NCI-H82 treated with DMSO at 0.1 percent for 48 hours (cell line): ENCODE measurements around the gene PDK2.

Source experiments
- DNase-seq: peaks from one replicate; lab custom pipeline; 2025; ENCODE audit not compliant: unreplicated experiment; lab: John Stamatoyannopoulos, UW

The PDK2 gene

GRCh38 chr17:50094753-50095619 is at the start of gene PDK2:
PDK2 (plus strand) TSS chr17:50095351; CDS start chr17:50095436, 85 bp downstream.
- peak; percentile 70 for DNase-seq

DNA sequence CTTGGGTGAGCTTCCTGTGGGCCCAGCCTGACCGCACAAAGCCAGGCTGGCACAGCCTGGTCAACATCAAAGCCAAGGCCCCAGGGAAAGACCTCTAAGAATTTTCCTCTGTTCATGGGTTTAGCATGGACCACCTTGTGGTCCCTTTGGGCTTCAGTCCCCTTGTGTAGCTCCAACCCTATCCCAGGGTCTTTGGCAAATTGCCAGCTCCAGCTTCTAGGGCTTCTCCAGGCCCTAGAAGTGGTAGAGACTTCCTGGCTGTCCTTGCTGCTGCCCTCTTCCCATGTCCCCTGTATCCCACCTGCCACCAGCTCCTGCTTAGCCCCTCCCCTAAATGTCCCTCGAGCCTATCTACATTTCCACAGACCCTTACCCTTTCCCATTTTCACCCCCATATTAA is 49.0 kb upstream of the PDK2 start:
- no peak for DNase-seq

DNA sequence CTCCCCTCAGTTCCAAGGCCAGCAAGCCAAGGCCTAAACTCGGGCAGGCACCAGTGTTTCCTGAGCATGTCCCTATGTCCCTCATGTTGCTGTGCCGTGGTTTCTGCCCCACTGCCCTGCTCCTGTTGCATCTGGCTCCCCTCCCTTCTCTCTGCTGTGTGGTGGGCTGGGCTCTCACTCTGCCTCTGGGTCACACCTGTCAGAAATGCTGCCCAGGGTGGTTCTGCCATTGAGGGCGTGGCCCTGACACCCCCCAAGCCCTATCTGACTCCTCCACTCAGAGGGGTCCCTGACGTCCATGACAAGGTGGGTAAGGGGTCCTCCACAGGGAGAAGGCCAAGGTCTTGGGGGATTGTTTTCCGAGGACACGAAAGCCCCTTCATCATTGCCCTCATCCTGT is 48.5 kb upstream of the PDK2 start:
- DNase-seq: no peak

DNA sequence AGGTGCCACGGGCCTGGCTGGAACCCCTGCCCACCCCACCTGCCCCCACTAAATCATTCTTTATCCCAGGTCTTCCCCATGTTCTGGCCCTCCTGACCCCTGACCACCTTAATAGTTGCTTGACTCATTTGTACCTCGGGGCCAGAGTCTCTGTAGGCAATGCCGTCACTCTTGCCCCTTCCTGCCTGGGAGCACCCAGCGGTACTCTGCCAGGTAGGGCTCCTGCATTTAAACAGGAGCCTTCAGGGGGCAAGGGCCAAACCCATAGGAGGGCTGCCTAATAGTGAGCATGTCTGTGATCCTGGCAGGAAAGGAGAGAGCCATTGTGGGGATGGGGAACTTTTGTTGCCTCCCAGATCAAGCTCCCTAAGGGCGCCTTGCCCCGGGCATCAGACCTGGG is 48.1 kb upstream of the PDK2 start:
- DNase-seq: no peak

DNA sequence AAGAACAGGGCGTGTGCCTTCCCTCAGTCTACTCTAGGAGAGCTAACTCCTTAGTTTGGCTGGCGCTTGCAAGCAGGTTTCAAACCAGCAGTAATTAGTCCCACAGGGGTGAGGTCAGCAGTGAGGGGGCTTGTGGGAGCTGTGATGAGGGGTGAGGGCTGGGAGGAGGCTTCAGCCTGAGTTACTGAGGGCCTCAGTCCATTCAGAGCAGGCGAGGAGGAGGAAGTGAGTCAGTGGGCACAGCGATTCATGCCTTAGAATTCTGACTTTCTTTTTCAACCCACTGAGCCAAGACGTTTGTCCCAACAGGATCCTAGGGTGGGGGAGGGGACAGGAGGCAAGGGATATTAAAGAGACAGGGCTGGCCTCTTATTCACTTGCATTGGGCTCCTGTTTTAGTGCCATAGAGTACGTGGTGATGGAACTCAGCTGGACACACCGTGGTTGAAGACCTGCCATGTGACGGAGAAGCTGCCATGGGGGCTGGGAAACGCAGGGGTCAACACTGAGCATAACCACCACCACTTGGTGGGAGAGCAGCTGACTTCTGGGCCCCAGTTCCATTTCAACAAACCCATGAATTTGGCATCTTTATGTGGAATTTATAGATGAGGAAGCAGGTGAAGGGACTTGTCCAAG is 47.5 kb upstream of the PDK2 start:
- DNase-seq: no peak

DNA sequence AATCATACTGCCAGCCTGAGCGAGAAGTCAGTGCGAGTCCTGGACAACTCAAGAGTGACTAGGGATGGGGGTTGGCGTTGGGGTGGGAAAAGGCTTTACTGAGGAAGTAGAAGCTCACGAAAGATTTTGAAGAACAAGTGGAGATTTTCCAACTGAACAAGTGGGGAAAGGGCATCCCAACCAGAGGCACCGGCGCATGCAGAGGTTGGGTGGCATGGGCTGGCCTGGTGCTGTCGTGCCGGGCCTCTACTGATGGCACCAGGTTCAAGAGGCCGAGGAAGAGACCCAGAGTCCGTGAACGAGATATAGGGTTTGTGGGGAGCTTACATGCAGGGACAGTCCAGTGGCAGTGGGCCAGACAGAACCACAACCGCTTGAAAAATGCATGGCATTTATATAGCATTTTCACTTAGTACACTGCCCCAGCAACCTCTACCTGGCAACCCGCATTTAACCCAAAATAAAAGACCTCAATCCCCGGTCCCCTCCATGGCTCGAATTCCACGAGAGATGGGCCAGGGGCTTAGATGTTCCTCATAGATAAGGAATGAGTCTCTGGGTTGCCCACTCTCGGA is 46.9 kb upstream of the PDK2 start:
- no peak for DNase-seq

- no peak for DNase-seq
Measured at GRCh38 chr17:50048988-50049387, 46.2 kb upstream of the PDK2 start.

GRCh38 chr17:50049636-50050035 is 45.5 kb upstream of the PDK2 start:
- DNase-seq: no peak

DNA sequence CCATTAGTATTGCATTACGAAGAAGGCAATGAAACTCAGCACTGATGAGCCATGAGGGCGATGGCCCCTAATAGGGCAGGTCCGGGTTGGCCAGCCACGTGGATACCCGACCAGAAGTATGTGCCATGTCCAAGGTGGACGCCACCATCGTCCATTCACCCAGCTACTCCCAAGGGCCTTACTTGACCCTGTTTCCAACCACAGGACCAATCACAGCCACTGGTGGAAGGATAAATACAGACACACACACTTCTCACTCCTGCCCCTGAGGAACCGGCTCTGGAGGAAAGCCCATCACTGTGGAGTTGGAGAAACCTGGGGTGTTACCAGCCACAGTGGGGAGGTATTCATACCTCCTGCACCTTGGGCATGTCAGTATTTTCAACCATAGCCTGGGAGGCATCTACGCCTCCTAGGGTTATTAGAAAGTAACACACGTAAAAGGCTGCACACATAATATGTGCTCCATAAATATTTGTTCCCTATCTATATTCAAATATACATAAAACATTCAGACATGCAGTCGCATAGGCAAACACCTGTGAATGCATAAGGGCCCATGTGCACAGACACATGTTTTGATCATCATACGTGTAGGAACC is 44.6 kb upstream of the PDK2 start:
- no peak for DNase-seq

DNA sequence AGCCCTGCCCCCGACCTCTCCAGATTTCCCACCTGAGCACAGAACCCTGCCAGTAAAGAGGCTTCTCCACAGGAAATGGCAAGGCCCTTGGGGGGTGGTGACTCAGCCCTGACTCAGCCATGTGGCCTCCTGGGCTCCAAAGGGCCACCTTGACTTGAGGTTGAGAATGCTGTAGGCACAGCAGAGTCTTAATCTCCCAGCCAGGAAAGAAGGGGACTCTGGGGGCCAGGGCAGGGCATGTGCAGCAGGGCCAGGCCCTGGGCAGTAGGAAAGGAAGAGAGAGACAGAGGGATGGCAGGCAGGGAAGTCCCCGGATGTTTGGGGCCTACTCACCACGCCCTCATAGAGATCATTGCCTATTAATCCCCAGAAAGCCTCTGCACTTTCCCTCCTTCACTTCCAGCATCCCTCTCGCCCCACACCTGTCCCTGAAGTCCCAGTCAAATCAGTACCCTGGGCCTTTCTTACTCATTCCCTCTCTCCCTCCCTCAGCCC is 44.0 kb upstream of the PDK2 start:
- no peak for DNase-seq

DNA sequence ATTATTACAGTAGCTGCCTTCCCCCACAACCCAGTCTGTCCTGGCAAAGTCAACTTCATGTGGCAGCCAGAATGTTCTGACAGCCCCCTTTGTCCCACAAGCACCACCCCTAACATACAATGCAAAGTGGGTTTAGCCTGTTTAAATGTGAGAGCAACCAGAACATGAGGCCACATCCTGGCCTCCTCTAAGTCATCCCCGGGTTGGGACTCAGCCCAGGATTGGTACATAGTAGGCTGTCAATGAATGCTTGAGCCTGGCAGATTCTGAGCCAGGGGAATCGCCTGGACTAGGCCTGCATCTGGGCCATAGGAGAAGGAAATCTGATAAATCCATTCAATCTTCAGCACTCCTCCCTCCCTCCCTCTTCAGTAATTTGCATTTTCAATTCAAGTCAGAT is 43.5 kb upstream of the PDK2 start:
- DNase-seq: no peak

GRCh38 chr17:50052241-50052796 is 42.8 kb upstream of the PDK2 start:
- no peak for DNase-seq

GRCh38 chr17:50052822-50053653 is 42.1 kb upstream of the PDK2 start:
- DNase-seq: no peak

GRCh38 chr17:50053654-50053960 is 41.5 kb upstream of the PDK2 start:
- DNase-seq: no peak

DNA sequence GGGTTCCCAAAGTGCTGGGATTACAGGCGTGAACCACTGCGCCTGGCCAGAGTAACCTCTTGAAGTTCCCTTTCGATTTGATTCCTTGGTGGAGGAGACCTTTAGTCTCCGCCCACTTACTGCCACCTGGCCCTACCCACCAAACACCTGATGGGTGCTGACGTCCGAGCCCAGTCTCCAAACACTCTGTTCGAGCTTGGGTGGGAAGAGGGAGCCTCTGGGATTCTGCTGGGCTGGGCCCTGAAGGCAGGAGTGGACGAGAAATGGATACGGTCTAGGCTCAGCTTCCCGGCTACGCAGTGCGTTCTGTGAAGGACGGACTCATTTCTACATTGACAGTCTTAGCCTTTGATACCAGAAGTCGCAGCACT is 40.1 kb upstream of the PDK2 start:
- DNase-seq: no peak

DNA sequence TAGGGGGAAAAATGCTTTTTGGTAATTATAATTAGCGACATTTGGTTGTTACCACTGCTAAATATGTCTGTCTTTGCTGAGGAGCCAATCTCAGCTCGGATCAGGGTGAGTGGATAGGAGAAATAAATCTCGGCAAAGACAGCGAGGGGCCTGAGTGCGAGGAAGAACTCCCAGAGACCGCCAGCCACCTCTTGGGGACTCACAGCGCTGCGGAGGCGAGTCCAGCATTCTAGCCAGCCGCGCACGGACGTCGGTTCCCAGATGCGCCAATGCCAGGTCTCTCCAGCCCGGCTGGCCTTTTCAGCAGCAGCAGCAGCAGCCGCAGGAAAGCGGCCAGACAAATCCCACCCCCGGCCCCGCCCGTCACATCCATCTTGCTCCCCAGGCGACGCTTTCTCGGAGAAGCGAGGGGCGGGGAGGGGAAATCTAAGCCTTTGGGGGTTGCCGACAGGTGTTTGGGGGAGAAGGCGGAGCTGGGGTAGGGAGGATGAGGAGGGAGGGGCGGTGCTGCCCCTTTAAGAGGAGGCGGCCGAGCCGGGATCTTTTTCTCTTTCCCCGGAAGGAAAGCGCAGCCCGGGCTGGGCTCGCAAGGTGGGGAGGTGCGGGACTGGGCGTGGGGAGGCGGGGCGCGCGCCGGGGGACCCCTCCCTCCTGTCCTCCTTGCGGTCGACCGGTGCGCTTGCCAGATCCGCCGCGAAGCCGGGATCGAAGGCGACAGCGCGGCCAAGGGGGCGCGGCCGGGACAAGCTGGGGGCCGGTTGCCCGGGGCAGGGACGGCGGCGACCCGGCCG is 39.5 kb upstream of the PDK2 start, which contains the start of gene ITGA3:
ITGA3 (plus strand) TSS at position 685 of the 791 bp plus-strand sequence. CDS start 330 bp downstream, outside the sequence.
- peak; percentile 11 for DNase-seq

DNA sequence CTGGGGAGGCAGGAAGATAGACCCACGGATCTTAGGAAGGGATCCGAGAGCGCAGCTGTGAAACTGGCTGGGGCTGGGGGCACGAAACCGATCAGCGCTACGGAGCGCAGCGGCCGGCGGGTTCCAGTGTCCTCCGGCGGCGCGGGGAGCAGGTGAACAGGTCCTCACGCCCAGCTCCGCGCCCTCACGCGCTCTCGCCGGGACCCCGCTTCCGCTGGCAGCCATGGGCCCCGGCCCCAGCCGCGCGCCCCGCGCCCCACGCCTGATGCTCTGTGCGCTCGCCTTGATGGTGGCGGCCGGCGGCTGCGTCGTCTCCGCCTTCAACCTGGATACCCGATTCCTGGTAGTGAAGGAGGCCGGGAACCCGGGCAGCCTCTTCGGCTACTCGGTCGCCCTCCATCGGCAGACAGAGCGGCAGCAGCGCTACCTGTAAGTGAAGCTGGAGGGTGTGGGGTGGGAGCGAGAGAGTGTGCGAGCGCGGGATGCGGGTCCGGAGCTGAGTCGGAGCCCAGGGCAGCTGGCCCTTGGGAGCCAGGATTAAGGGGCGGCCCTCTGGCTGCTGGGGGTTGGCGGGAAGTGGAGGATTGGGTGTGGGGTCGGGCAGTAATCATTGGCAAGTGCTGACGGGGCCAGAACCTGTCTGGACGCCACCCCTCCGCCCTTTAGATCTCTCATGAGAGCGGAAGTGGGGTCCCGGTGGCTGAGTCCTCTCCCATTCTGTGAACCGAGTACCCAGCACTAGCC is 38.8 kb upstream of the PDK2 start:
- peak; percentile 9 for DNase-seq

GRCh38 chr17:50056961-50057330 is 38.2 kb upstream of the PDK2 start:
- no peak for DNase-seq

DNA sequence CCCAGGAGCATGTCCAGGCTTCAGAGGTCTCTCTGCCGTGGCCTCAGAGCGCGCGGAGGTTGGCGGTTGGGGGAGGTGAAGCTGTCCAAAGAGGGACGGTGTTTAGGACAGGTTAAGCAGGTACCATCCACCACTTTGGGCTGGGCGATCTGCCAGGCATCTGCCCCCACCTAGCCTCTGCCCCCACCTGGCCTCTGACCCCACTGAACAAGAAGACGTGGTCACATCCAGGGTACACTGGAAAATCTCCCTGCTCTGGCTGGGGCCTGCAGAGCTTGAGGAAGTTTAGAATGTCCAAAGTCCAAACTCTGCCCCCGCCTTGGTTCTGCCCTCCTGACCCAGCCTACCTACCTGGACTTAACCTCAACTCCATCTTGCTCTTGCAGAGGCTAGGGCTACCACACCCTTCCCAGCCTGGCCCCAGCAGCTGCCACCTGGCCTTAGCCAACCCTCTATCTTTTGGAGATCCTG is 37.6 kb upstream of the PDK2 start:
- DNase-seq: no peak
